Heart right ventricle (tissue), 16 donors: ENCODE results near the gene GRID1. TPM values are rescaled to one million over a fixed set of nuclear protein-coding genes. Genes with fewer than 3 reads are reported as not detected.

Experiments
- ATAC-seq, 8 donors: fragments of 200-7000 bp; cut with Tn5 transposase; one replicate each; pipeline ENCODE4 v1.9.1; 2020; ENCODE audit warnings: mild to moderate bottlenecking in 8 of 8, moderate library complexity in 8 of 8, moderate number of reproducible peaks in 1 of 8
- DNase-seq, 2 donors: peaks; one replicate each; pipeline ENCODE4 v3.0.0-alpha.2; 2020
- H3K27ac ChIP-seq, 10 donors: fragments of 200-600 bp; sonication (generic) in 2 of 10; one replicate each; pipeline versions ENCODE4 v1.5.0 to v1.8.0; 2020 to 2022; ENCODE audit warnings: mild to moderate bottlenecking in 3 of 10
- H3K27me3 ChIP-seq, 7 donors: fragments of 200-600 bp; one replicate each; pipeline ENCODE4 v1.8.0; 2021 to 2022; ENCODE audit warnings: mild to moderate bottlenecking in 2 of 7
- H3K36me3 ChIP-seq, 9 donors: fragments of 200-600 bp; sonication (generic) in 1 of 9; one replicate each; pipeline versions ENCODE4 v1.5.0 to v1.8.0; 2020 to 2022; ENCODE audit warnings: mild to moderate bottlenecking in 2 of 9
- H3K4me1 ChIP-seq, 9 donors: fragments of 200-600 bp; sonication (generic) in 1 of 9; one replicate each; pipeline versions ENCODE4 v1.5.0 to v1.8.0; 2020 to 2022; ENCODE audit warnings: mild to moderate bottlenecking in 4 of 9
- H3K4me3 ChIP-seq, 10 donors: fragments of 200-600 bp; sonication (generic) in 2 of 10; one replicate each; pipeline versions ENCODE4 v1.5.0 to v1.8.0; 2020 to 2022; ENCODE audit warnings: mild to moderate bottlenecking in 7 of 10, moderate library complexity in 2 of 10
- H3K9me3 ChIP-seq, 11 donors: fragments of 200-600 bp in 10 of 11; sonication (generic) in 2 of 11; one replicate each; pipeline versions ENCODE4 v1.5.0 to v1.8.0; 2013 to 2022; ENCODE audit warnings: mild to moderate bottlenecking in 2 of 11, control low read depth in 1 of 11, moderate library complexity in 1 of 11
- WGBS, 2 donors: extraction: QIAGEN DNeasy Blood & Tissue Kit; methylation state at CpG; one replicate each; pipeline ENCODE4 v1.1.7; 2013; ENCODE audit warnings: inconsistent platforms in 1 of 2; 5-methylcytosine and 5-hydroxymethylcytosine counted together
- intact Hi-C, 10 donors: fragments of 100-400 bp; cut with DNase I; formaldehyde crosslinking; loops; one replicate each; pipeline versions ENCODE4 v1.11.1 to v1.14.2; 2022
- polyA plus RNA-seq, 2 donors: library from polyadenylated mRNA; stranded (reverse); fragments of 200-250 nt; gene quantifications; one replicate each; pipeline ENCODE4 v1.2.3, GENCODE V29; 2013
- total RNA-seq, 10 donors: library from RNA; stranded (reverse); fragmentation: NEBNext Ultra II Directional in 3 of 10; extraction: Animal tissue kit (Norgen Biotek cat#: 25700) in 3 of 10; gene quantifications; one replicate each; pipeline versions ENCODE4 v1.2.1 to v1.2.4, GENCODE V29; 2021 to 2023
- TF ChIP-seq, protein P1 (sequence below), 9 donors: fragments of 200-600 bp; sonication (generic) in 2 of 9; IDR thresholded peaks; one replicate each; pipeline versions ENCODE4 v1.5.0 to v1.8.0; 2021 to 2022; ENCODE audit warnings: antibody characterized with exemption in 9 of 9, mild to moderate bottlenecking in 5 of 9, moderate library complexity in 1 of 9
- donor health status: Arrhythmogenic right ventricular cardiomyopathy.
- donor health status: ischemic (EF 13 %, LVEDD 7.1; RV severe dilation, severe dysfunction).
- donor health status: healthy with polysubstance abuse.
- donor health status: DM: no; HTN: yes; CAD: no.
- donor health status: DM: no; HTN: no; CAD: no.
- donor health status: ischemic (EF 25% LVEDD 6.9; RV normal size, moderate dysfunction).
- donor health status: ischemic (EF 25% LVEDD 5.7; RV mildly dilated, moderate dysfunction).
- donor health status: healthy.
- donor health status: DM: yes; HTN: yes; CAD: no.
- donor health status: Ischemic cardiomyopathy.
- donor health status: ischemic (EF 35%, LVEDD 5.7; RV mildly dilated, moderate dysfunction).
- donor health status: nonischemic (EF 11% LVEDD 7.7; RV severe dilation, severe dysfunction).
- donor health status: DM: yes; HTN: yes; CAD: no.
- donor health status: PGD.
- donor health status: ischemic (EF 29% LVEDD 5.4; RV normal size, mild dysfunction).
- donor health status: nonischemic (EF 23%, LVEDD 6.1; RV moderate dilation, normal function).

Gene GRID1
- total and polyA plus RNA-seq, 12 donors: 0.44 to 3.4 (median 1.5) TPM

DNA sequence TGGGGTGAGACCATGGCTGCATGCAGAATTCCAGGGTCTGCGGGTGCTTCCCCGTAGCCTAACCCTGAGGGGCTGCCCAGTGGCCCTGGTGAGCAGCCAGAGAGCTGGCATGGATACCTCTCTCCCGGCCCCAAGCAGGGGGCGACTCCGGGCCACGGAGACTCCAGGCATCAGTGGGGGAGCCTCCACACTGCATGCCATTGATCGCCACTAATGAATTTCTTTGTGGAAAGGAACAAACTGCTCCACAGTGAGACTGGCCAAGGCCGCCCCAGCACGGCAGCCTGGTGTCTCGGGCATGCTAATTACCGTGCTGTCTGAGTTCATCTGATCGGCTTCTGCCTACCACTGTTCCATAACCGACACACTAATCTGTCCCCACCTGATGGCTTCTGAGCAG is 184.4 kb downstream of the GRID1 start:
- Histone ChIP-seq H3K4me1 (no peaks in the 10 kb centered on the region), H3K9me3 (peaks cover 0 to 14% (median 0%) of the 10 kb centered on the region in 11 donors), H3K36me3 (no peaks in the 10 kb centered on the region), H3K27ac (no peak overlapping the region), H3K27me3 (peaks cover 0 to 7% (median 0%) of the 10 kb centered on the region in 7 donors), H3K4me3 (no peak overlapping the region)
- 70 to 81% methylated on average over 13 of the region's 13 CpGs for WGBS, 2 donors
- TF ChIP-seq, protein P1, sequence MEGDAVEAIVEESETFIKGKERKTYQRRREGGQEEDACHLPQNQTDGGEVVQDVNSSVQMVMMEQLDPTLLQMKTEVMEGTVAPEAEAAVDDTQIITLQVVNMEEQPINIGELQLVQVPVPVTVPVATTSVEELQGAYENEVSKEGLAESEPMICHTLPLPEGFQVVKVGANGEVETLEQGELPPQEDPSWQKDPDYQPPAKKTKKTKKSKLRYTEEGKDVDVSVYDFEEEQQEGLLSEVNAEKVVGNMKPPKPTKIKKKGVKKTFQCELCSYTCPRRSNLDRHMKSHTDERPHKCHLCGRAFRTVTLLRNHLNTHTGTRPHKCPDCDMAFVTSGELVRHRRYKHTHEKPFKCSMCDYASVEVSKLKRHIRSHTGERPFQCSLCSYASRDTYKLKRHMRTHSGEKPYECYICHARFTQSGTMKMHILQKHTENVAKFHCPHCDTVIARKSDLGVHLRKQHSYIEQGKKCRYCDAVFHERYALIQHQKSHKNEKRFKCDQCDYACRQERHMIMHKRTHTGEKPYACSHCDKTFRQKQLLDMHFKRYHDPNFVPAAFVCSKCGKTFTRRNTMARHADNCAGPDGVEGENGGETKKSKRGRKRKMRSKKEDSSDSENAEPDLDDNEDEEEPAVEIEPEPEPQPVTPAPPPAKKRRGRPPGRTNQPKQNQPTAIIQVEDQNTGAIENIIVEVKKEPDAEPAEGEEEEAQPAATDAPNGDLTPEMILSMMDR (IDR thresholded peaks at IDR 0.05): no peak
- DNase-seq: no peak
- intact Hi-C loops: no loop called here
- no peak for ATAC-seq

DNA sequence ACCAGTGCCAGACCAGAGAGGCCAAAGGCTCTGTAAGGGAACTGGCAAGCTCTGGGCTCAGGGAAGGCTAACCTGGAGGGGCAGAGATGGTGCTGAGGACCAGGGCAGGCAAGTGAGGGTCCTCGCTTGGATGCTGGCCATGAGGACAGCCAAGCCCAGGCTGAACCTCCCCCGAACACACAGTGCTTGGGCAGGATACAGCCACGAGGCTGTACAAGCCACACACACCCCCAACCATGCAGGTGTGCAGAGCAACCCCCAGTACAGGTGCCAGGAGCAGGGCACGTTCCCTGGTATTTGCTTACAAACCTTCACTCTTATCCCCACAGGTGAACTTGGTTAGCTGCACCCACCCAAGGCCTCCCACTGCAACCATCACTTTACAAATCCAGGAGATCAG is 185.7 kb downstream of the GRID1 start:
- Histone ChIP-seq H3K36me3 (no peaks in the 10 kb centered on the region), H3K4me1 (no peaks in the 10 kb centered on the region), H3K27ac (no peak overlapping the region), H3K9me3 (peaks cover 0 to 8% (median 0%) of the 10 kb centered on the region in 11 donors), H3K4me3 (no peak overlapping the region), H3K27me3 (peaks cover 0 to 7% (median 0%) of the 10 kb centered on the region in 7 donors)
- WGBS, 2 donors: 81 to 90% methylated on average over 4 of the region's 4 CpGs
- TF ChIP-seq, protein P1 (IDR thresholded peaks at IDR 0.05): no peak
- DNase-seq (no peak), ATAC-seq (peak in 1 of 8 donors; percentile 30)
- intact Hi-C loops: no loop called here

DNA sequence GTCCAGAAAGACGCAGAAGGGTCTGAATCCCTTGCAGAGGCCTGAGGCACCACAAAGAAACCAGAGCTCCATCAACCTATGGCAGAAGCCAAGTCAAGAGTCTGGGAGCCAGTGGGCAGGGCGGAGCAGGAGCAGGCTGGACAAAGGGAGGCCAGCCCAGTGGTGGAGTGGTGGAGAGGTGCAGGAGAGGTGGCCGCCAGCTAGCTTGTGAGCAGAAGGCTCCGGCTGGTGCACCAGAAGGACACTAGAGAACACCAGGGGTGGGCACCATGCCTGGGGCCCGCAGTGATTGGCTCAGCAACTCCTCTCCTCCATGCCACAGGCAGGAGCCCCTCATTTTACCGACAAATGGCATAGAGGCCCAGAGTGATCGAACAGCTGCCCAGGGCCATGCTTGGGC is 186.6 kb downstream of the GRID1 start:
- Histone ChIP-seq H3K27ac (no peak overlapping the region), H3K4me3 (no peak overlapping the region), H3K4me1 (no peaks in the 10 kb centered on the region), H3K36me3 (no peaks in the 10 kb centered on the region), H3K27me3 (peaks cover 0 to 7% (median 0%) of the 10 kb centered on the region in 7 donors), H3K9me3 (no peaks in the 10 kb centered on the region)
- WGBS, 2 donors: 87 to 91% methylated on average over 7 of the region's 7 CpGs
- ATAC-seq (no peak), DNase-seq (no peak)
- TF ChIP-seq, protein P1 (IDR thresholded peaks at IDR 0.05): no peak
- intact Hi-C loops: loop anchor here in 1 of 10 donors (5.0 kb wide), 1 partner anchor 53 kb away; no protein-coding TSS in a partner anchor

DNA sequence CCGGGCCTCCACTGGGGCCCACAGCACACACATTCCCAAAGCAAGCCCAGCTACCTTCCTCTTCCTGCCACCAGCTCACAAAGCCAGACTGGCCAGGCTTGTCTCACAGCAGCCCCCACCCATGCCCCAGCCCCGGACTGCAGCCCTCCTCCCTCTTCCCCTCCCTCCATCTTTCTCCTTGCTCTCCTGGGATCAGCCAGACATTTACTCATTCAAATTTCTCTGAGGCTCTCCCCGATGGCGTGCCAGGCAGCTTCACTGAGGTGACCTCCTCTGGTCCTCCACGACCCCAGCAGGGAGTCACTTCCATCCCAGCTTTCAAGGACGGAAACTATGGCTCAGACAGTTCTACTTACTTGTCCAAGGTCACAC is 187.5 kb downstream of the GRID1 start:
- DNase-seq: no peak
- H3K27me3 ChIP-seq: peaks cover 0 to 7% (median 0%) of the 10 kb centered on the region in 7 donors
- H3K4me3 ChIP-seq: no peak overlapping the region
- ATAC-seq: no peak
- no peaks in the 10 kb centered on the region for H3K9me3 ChIP-seq
- TF ChIP-seq, protein P1 (IDR thresholded peaks at IDR 0.05): no peak
- WGBS, 2 donors: 70 to 83% methylated on average over 6 of the region's 6 CpGs
- H3K27ac ChIP-seq: no peak overlapping the region
- no peaks in the 10 kb centered on the region for H3K36me3 ChIP-seq
- intact Hi-C loops: loop anchor here in 1 of 10 donors (5.0 kb wide), 1 partner anchor 52 kb away; no protein-coding TSS in a partner anchor
- no peaks in the 10 kb centered on the region for H3K4me1 ChIP-seq
